T-helper 1 cell treated with Interleukin-12 subunit alpha and Interleukin-12 subunit beta and Interleukin-4 antibody, amounts not matched to agents 30 μg/mL and 1 μg/mL, for 36 hours (primary cell): ENCODE results near the gene ACTR3.

Experiments
- H3K27ac Mint-ChIP-seq: one replicate; pipeline ENCODE4 v1.8.0; 2021; ENCODE audit warnings: mild to moderate bottlenecking, mixed read lengths
- H3K27me3 Mint-ChIP-seq: one replicate; pipeline ENCODE4 v1.8.0; 2021; ENCODE audit warnings: low read depth, mixed read lengths
- H3K36me3 Mint-ChIP-seq: one replicate; pipeline ENCODE4 v1.8.0; 2021; ENCODE audit warnings: low read depth, mixed read lengths
- H3K4me1 Mint-ChIP-seq: one replicate; pipeline ENCODE4 v1.8.0; 2021; ENCODE audit warnings: low read depth, mixed read lengths
- H3K4me3 Mint-ChIP-seq: one replicate; pipeline ENCODE4 v1.8.0; 2021; ENCODE audit warnings: mild to moderate bottlenecking, moderate library complexity, mixed read lengths
- H3K9me3 Mint-ChIP-seq: one replicate; pipeline ENCODE4 v1.8.0; 2021; ENCODE audit warnings: mixed read lengths

Gene ACTR3

GRCh38 chr2:114006460-114006859 is 116.6 kb downstream of the ACTR3 start:
- Mint-ChIP-seq H3K9me3 (peaks cover 3% of the 10 kb centered on the region), H3K27ac (no peak overlapping the region), H3K27me3 (no peaks in the 10 kb centered on the region), H3K36me3 (no peaks in the 10 kb centered on the region), H3K4me1 (no peaks in the 10 kb centered on the region), H3K4me3 (no peak overlapping the region)

- H3K9me3 Mint-ChIP-seq = peaks cover 3% of the 10 kb centered on the region
- no peaks in the 10 kb centered on the region for H3K36me3 Mint-ChIP-seq
- H3K27ac Mint-ChIP-seq = no peak overlapping the region
- no peak overlapping the region for H3K4me3 Mint-ChIP-seq
- H3K4me1 Mint-ChIP-seq = no peaks in the 10 kb centered on the region
- H3K27me3 Mint-ChIP-seq = no peaks in the 10 kb centered on the region
Observed at GRCh38 chr2:114007436-114007835, 117.5 kb downstream of the ACTR3 start.

- Mint-ChIP-seq H3K4me1 (no peaks in the 10 kb centered on the region), H3K27ac (no peak overlapping the region), H3K36me3 (no peaks in the 10 kb centered on the region), H3K9me3 (peaks cover 3% of the 10 kb centered on the region), H3K4me3 (no peak overlapping the region), H3K27me3 (no peaks in the 10 kb centered on the region)
Observed at GRCh38 chr2:114008720-114009119, 118.8 kb downstream of the ACTR3 start.

GRCh38 chr2:114009205-114009944 is 119.5 kb downstream of the ACTR3 start:
- H3K9me3 Mint-ChIP-seq = peaks cover under 1% of the 10 kb centered on the region

GRCh38 chr2:114010001-114010400 is 120.1 kb downstream of the ACTR3 start:
- no peaks in the 10 kb centered on the region for H3K27me3 Mint-ChIP-seq
- H3K4me3 Mint-ChIP-seq = no peak overlapping the region
- no peaks in the 10 kb centered on the region for H3K4me1 Mint-ChIP-seq
- no peaks in the 10 kb centered on the region for H3K9me3 Mint-ChIP-seq
- H3K27ac Mint-ChIP-seq = no peak overlapping the region
- no peaks in the 10 kb centered on the region for H3K36me3 Mint-ChIP-seq

More at GRCh38 chr2:114009205-114009944, 119.5 kb downstream of the ACTR3 start:
- Mint-ChIP-seq H3K4me1 (no peaks in the 10 kb centered on the region), H3K36me3 (no peaks in the 10 kb centered on the region), H3K27ac (no peak overlapping the region), H3K4me3 (no peak overlapping the region), H3K27me3 (no peaks in the 10 kb centered on the region)

GRCh38 chr2:114011713-114012112 is 121.8 kb downstream of the ACTR3 start:
- Mint-ChIP-seq H3K27ac (no peak overlapping the region), H3K9me3 (peaks cover 4% of the 10 kb centered on the region), H3K36me3 (no peaks in the 10 kb centered on the region), H3K4me3 (no peak overlapping the region), H3K4me1 (no peaks in the 10 kb centered on the region), H3K27me3 (no peaks in the 10 kb centered on the region)
